Glomerular visceral epithelial cell (primary cell): ENCODE results near the gene KCTD14.
"Not testable (repeated sequence)": the region's sequence is repeated elsewhere in the genome, so short reads cannot be mapped to it uniquely, and the experiment has no call there.

Experiments
- DNase-seq: peaks from one replicate; pipeline ENCODE4 v3.0.0-alpha.2; 2016; ENCODE audit errors: extremely low spot score

Gene KCTD14

GRCh38 chr11:78022397-78023396 is at the start of gene KCTD14:
KCTD14 (minus strand) TSS chr11:78023276; CDS start chr11:78023249, 27 bp downstream.
- peak; percentile 76 for DNase-seq

- DNase-seq: no peak
Observed at GRCh38 chr11:78072455-78072854, 49.4 kb upstream of the KCTD14 start.

GRCh38 chr11:78071717-78072116 is 48.6 kb upstream of the KCTD14 start:
- no peak for DNase-seq

- DNase-seq: no peak
Observed at GRCh38 chr11:78070621-78071020, 47.5 kb upstream of the KCTD14 start.

GRCh38 chr11:78069465-78069864 is 46.4 kb upstream of the KCTD14 start:
- DNase-seq: no peak

GRCh38 chr11:78067704-78068103 is 44.6 kb upstream of the KCTD14 start:
- no peak for DNase-seq

- no peak for DNase-seq
Observed at GRCh38 chr11:78066471-78066870, 43.4 kb upstream of the KCTD14 start.

- no peak for DNase-seq
Observed at GRCh38 chr11:78065203-78065602, 42.1 kb upstream of the KCTD14 start.

- DNase-seq: no peak
Observed at GRCh38 chr11:78063440-78064181, 40.5 kb upstream of the KCTD14 start, which contains the start of gene THRSP. THRSP (plus strand) TSS chr11:78063861; CDS start chr11:78063882, 21 bp downstream.

- no peak for DNase-seq
Observed at GRCh38 chr11:78062671-78063070, 39.6 kb upstream of the KCTD14 start.

GRCh38 chr11:78061921-78062311 is 38.8 kb upstream of the KCTD14 start:
- no peak for DNase-seq

- DNase-seq: no peak
Observed at GRCh38 chr11:78061088-78061920, 38.2 kb upstream of the KCTD14 start.

GRCh38 chr11:78060533-78060932 is 37.5 kb upstream of the KCTD14 start:
- no peak for DNase-seq

GRCh38 chr11:78059749-78060328 is 36.8 kb upstream of the KCTD14 start:
- DNase-seq: not testable (repeated sequence)

- DNase-seq: no peak
Observed at GRCh38 chr11:78057462-78058055, 34.5 kb upstream of the KCTD14 start.

- no peak for DNase-seq
Observed at GRCh38 chr11:78056093-78056492, 33.0 kb upstream of the KCTD14 start.

GRCh38 chr11:78054971-78055370 is 31.9 kb upstream of the KCTD14 start:
- no peak for DNase-seq

- peak; percentile 79 for DNase-seq
Observed at GRCh38 chr11:78050964-78051831, 28.1 kb upstream of the KCTD14 start.

- no peak for DNase-seq
Observed at GRCh38 chr11:78049348-78049747, 26.3 kb upstream of the KCTD14 start.

- DNase-seq: no peak
Observed at GRCh38 chr11:78048561-78048960, 25.5 kb upstream of the KCTD14 start.
